ENCODE data around the gene IGDCC3. TPM values are rescaled to one million over a fixed set of nuclear protein-coding genes. Genes with fewer than 3 reads are reported as not detected.
A peak's percentile ranks its signal among the peaks of the same experiment; 100 is the strongest.

Gene IGDCC3
- not detected in 2 replicates for total RNA-seq (2014; rRNA removed; shearing (Covaris generic); ENCODE audit: low replicate concordance)

GRCh38 chr15:65377976-65378366 lies at the start of gene IGDCC3:
TSS of gene IGDCC3 (minus strand) at chr15:65378002. CDS start at chr15:65377788, 214 bp downstream.
- in situ Hi-C loops (cut with HindIII; ENCODE audit: low pct_unique_long_range_greater_than_20kb, low sequenced_read_pairs) = no loop called here
- no peak for DNase-seq (ENCODE audit: low read depth)

- DNase-seq (ENCODE audit: low read depth) = no peak
Observed at GRCh38 chr15:65426216-65426853, 48.5 kb upstream of the IGDCC3 start.

GRCh38 chr15:65424683-65425082 lies 46.9 kb upstream of the IGDCC3 start:
- in situ Hi-C loops (cut with HindIII; ENCODE audit: low pct_unique_long_range_greater_than_20kb, low sequenced_read_pairs) = no loop called here
- no peak for DNase-seq (ENCODE audit: low read depth)

More at GRCh38 chr15:65426216-65426853, 48.5 kb upstream of the IGDCC3 start:
- in situ Hi-C loops (cut with HindIII; ENCODE audit: low pct_unique_long_range_greater_than_20kb, low sequenced_read_pairs) = no loop called here

- in situ Hi-C loops (cut with HindIII; ENCODE audit: low pct_unique_long_range_greater_than_20kb, low sequenced_read_pairs) = no loop called here
- peak; percentile 25 for DNase-seq (ENCODE audit: low read depth)
Observed at GRCh38 chr15:65423976-65424679, 46.3 kb upstream of the IGDCC3 start.

GRCh38 chr15:65423150-65423975 lies 45.6 kb upstream of the IGDCC3 start:
- in situ Hi-C loops (cut with HindIII; ENCODE audit: low pct_unique_long_range_greater_than_20kb, low sequenced_read_pairs) = no loop called here
- DNase-seq (ENCODE audit: low read depth) = no peak

GRCh38 chr15:65421360-65422215 lies 43.8 kb upstream of the IGDCC3 start:
- no peak for DNase-seq (ENCODE audit: low read depth)
- in situ Hi-C loops (cut with HindIII; ENCODE audit: low pct_unique_long_range_greater_than_20kb, low sequenced_read_pairs) = no loop called here

GRCh38 chr15:65420975-65421359 lies 43.2 kb upstream of the IGDCC3 start:
- no peak for DNase-seq (ENCODE audit: low read depth)
- in situ Hi-C loops (cut with HindIII; ENCODE audit: low pct_unique_long_range_greater_than_20kb, low sequenced_read_pairs) = no loop called here

- no peak for DNase-seq (ENCODE audit: low read depth)
- in situ Hi-C loops (cut with HindIII; ENCODE audit: low pct_unique_long_range_greater_than_20kb, low sequenced_read_pairs) = no loop called here
Observed at GRCh38 chr15:65418596-65418995, 40.8 kb upstream of the IGDCC3 start.

- DNase-seq (ENCODE audit: low read depth) = no peak
- in situ Hi-C loops (cut with HindIII; ENCODE audit: low pct_unique_long_range_greater_than_20kb, low sequenced_read_pairs) = no loop called here
Observed at GRCh38 chr15:65416845-65417416, 39.1 kb upstream of the IGDCC3 start.

- in situ Hi-C loops (cut with HindIII; ENCODE audit: low pct_unique_long_range_greater_than_20kb, low sequenced_read_pairs) = no loop called here
- DNase-seq (ENCODE audit: low read depth) = no peak
Observed at GRCh38 chr15:65414841-65415621, 37.2 kb upstream of the IGDCC3 start.

GRCh38 chr15:65413760-65414144 lies 36.0 kb upstream of the IGDCC3 start:
- DNase-seq (ENCODE audit: low read depth) = no peak

GRCh38 chr15:65413051-65413759 lies 35.4 kb upstream of the IGDCC3 start:
- in situ Hi-C loops (cut with HindIII; ENCODE audit: low pct_unique_long_range_greater_than_20kb, low sequenced_read_pairs) = no loop called here
- no peak for DNase-seq (ENCODE audit: low read depth)

More at GRCh38 chr15:65413760-65414144, 36.0 kb upstream of the IGDCC3 start:
- in situ Hi-C loops (cut with HindIII; ENCODE audit: low pct_unique_long_range_greater_than_20kb, low sequenced_read_pairs) = no loop called here

GRCh38 chr15:65412556-65412955 lies 34.8 kb upstream of the IGDCC3 start:
- no peak for DNase-seq (ENCODE audit: low read depth)
- in situ Hi-C loops (cut with HindIII; ENCODE audit: low pct_unique_long_range_greater_than_20kb, low sequenced_read_pairs) = no loop called here

GRCh38 chr15:65411465-65412071 lies 33.8 kb upstream of the IGDCC3 start:
- in situ Hi-C loops (cut with HindIII; ENCODE audit: low pct_unique_long_range_greater_than_20kb, low sequenced_read_pairs) = no loop called here
- peak; percentile 91 for DNase-seq (ENCODE audit: low read depth)

- in situ Hi-C loops (cut with HindIII; ENCODE audit: low pct_unique_long_range_greater_than_20kb, low sequenced_read_pairs) = no loop called here
- no peak for DNase-seq (ENCODE audit: low read depth)
Observed at GRCh38 chr15:65410972-65411371, 33.2 kb upstream of the IGDCC3 start.

- in situ Hi-C loops (cut with HindIII; ENCODE audit: low pct_unique_long_range_greater_than_20kb, low sequenced_read_pairs) = no loop called here
- no peak for DNase-seq (ENCODE audit: low read depth)
Observed at GRCh38 chr15:65410036-65410435, 32.2 kb upstream of the IGDCC3 start.

Measured in Caki2 (cell line).